CD4-positive, alpha-beta T cell treated with Interleukin-17A for 4 hours (primary cell): Measurements from ENCODE around the gene MRPL38.
A peak's percentile ranks its signal among the peaks of the same experiment; 100 is the strongest.

Experiments
- DNase-seq: peaks from one replicate; pipeline ENCODE4 v3.0.0-alpha.2; 2020; ENCODE audit warnings: mixed read lengths

The MRPL38 gene

DNA sequence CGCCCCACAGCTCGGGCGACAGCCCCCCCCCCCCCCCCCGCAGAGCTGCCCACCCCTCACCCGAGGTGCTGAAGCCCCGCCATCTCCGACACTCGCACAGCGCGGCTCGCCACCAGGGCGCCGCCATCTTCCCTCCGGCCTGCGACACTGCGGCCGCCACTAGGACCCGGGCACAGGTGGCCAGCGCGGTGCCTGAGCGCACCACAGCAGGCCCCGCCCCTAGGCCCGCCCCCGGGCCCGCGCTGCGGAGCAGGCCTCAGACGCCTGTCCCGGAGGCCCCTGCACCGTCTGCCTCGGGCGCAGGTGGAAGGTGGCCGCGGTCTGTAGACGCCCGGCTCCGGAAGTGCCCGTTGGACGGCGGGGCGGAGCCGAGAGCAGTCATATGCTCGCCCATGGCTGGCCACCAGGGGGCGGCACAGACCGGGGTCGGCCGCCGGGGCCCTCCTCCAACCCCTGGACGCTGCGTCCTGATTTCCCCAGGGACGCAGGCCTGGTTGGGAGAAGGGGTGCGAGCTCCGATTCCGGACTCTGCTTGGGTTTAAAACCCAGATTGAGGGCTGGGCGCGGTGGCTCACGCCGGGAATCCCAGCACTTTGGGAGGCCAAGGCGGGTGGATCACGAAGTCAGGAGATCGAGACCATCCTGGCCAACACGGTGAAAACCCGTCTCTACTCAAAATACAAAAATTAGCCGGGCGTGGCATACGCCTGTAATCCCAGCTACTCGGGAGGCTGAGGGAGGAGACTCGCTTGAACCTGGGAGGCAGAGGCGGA is at the start of gene MRPL38:
Gene MRPL38 (minus strand): TSS at position 136 of the 773 bp plus-strand sequence. CDS start 9 bp downstream, at position 127.
- peak; percentile 93 for DNase-seq

GRCh38 chr17:75950855-75951554 is 46.3 kb upstream of the MRPL38 start:
- no peak for DNase-seq

- DNase-seq, result no peak
These were observed 45.7 kb upstream of the MRPL38 start for GRCh38 chr17:75950421-75950820.

DNA sequence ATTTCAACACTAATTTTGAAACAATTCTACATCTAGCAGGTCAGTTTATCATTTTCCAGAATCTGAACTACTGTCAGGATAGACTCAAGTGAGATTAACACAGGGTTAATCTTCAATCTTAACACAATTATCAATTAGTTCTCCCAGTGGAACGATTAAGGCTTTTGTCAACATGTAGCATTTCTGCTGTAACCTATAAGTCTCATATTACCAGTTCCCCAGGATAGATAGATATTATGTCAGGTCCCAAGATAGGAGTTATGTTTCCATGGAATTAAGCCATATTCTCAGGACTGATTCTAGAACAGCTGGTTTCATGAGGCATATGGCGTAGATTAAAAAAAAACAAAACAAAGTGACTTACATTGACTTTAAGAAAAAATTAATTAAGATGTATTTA is 40.5 kb upstream of the MRPL38 start:
- DNase-seq, result no peak

GRCh38 chr17:75943491-75943890 is 38.8 kb upstream of the MRPL38 start:
- no peak for DNase-seq

- no peak for DNase-seq
These were observed 37.8 kb upstream of the MRPL38 start for GRCh38 chr17:75942473-75942872.

DNA sequence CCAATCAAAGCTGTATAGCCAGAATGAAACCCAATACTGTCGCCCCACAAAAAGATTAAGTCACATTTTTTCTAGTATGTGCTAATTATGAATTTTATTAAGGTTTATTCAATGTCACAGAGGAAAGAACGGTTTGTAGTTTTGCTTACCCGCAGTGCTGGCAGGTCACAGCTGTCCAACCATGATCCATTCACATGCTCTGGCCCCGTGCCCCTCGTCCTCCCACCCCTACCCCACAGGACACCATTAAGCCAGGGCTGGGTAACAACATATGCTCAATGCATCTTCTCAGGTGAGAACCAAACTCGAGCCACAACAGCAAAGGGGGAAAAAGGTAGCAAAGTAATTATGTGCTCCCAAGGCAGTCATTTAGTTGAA is 36.7 kb upstream of the MRPL38 start:
- DNase-seq, result no peak

GRCh38 chr17:75940727-75941441 is 36.2 kb upstream of the MRPL38 start, which contains the start of gene FBF1:
Gene FBF1, minus strand, starts transcription at chr17:75941042. Its CDS starts 2,893 bp downstream, at chr17:75938149.
- peak; percentile 90 for DNase-seq

- no peak for DNase-seq
These were observed 33.0 kb upstream of the MRPL38 start for GRCh38 chr17:75937652-75938051.

DNA sequence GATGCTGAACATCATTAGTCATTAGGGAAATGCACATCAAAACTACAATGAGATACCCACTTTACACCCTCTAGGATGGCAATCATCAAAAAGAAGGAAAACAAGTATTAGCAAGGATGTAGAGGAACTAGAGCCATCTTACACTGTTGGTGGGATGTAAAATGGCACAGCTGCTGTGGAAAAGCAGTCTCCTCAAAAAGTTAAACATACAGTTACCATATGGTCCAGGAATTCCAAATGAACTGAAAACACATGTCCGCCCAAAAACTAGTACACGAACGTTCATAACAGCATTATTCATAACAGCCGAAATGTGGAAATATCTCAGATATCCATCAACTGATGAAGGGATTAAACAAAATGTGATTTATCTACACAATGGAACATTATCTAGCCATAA is 29.1 kb upstream of the MRPL38 start:
- DNase-seq, result no peak

DNA sequence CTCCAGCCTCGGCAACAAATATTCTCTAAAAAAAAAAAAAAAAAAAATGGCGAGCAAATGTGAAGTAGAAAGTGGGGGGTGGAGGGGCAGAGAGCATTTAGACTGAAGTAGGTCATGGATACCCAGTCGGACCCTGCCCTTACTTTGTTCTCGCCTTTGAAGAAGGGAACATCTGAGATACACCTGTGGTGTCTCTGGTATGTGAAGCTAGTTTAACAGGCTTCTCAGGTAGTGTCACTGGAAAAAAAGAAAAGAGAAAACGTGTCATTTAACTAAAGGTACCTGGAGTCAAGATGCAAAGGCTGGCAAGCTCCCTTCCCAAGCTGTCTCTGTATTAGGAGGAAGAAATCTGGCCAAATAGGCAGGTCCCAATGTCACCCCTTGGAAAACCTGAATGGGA is 28.2 kb upstream of the MRPL38 start:
- DNase-seq, result no peak

DNA sequence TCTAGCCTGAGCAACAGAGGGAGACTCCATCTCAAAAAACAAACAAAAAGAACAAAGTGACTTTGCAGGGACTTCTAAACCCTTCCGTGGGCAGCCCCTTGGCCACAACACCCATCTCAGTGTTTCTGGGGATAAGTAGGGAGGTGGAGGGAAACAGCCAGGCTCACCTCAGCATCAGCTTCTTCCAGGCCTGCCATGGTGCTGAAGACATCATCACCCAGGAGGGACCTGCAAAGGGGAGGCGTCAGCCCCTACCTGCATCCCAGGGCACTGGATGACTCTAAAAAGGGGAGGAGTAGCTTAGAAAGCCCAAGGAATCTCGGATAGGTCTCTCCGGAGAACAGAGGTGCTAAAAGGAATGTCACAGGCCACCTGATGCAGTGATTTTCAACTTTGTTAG is 26.4 kb upstream of the MRPL38 start:
- DNase-seq, result no peak

DNA sequence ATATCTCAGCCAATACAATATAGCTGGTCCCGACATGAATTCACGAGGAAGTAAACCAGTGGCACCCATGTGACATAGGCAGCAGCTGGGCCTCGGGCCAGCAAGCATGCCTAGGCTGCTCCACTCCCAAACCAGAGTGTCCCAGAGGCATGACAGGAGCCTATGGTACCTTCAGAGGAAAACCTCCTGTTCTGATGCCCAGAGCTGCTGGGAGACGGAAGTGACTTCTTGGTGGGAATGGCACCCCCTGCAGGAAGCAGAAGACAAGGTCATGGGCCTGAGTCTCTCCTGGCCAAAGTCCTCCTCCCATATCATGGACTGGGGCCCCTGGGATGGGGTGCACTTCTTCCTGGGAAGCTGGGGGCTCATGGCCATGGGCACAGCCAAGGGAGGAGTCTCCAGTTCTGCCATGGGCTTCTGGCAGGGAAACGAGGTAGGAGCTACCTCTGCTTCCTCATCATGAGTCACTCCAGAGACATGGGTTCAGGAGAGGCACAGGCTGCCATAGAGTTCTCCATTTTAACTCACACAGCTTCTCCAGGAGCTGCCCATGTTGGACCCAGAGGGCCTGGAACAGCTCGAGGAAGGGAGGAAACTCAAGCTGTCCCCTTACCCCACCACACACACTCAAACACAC is 22.7 kb upstream of the MRPL38 start:
- DNase-seq, result peak; percentile 23

DNA sequence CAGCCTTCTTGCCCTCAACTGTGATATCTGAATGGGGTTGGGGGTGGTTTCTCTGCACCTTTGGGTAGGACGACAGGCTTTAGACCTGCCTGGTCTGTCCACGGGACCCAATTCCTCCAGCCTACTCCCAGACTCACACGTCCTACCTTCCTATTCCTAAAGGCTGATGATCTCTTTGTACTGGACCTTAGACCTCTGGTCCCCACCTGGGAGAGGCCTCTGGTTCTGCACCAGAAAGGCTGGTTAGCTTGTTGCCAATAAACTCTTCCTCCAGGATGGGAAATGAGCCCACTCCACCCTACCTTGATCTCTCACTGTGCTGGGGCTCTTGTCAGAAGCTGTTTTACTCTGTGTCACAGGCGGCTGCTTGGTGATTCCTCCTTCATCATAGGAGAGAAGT is 21.8 kb upstream of the MRPL38 start:
- DNase-seq, result no peak

DNA sequence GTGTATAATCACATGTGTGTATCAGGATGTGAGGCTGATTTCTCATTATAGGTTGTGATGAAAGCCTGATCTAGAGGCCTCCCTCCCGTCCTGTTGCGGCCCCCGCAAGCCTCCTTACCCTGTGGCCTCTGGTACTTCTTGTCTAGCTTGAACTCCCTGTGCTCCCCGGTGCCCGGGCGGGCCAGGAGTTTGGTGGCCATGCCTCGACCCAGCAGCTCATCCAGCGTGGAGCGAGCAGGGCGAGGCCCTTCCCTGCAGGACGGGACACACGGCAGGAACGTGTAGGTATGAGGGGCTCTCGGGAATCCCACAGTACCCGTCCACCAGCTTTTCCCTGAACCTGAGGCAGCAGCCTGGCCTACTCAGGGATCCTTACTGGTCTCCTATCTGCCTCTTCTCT is 21.2 kb upstream of the MRPL38 start:
- no peak for DNase-seq

DNA sequence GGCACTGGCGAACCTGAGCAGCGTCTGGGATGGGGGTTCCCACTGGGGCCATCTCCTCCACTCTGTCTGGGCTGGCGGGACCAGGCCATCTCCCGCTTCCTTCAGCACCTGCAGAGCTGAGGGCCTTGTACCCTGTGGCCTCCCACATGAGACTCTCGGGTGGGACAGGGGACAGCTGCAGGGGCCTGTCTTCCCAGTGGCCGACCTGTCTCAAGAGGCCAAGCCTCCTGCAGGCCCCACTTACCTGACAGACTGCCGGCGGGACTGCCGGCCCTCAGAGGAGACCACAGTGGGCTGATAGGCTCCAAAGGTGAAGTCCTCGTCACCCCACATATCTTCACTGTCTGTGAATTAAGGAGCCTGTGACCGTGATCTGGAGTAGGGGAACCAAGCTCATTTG is 20.4 kb upstream of the MRPL38 start:
- DNase-seq, result no peak

- no peak for DNase-seq
These were observed 18.5 kb upstream of the MRPL38 start for GRCh38 chr17:75922963-75923874.

GRCh38 chr17:75922173-75922961 is 17.7 kb upstream of the MRPL38 start:
- no peak for DNase-seq

GRCh38 chr17:75921596-75921995 is 16.9 kb upstream of the MRPL38 start:
- DNase-seq, result no peak

GRCh38 chr17:75920045-75920560 is 15.4 kb upstream of the MRPL38 start:
- no peak for DNase-seq

DNA sequence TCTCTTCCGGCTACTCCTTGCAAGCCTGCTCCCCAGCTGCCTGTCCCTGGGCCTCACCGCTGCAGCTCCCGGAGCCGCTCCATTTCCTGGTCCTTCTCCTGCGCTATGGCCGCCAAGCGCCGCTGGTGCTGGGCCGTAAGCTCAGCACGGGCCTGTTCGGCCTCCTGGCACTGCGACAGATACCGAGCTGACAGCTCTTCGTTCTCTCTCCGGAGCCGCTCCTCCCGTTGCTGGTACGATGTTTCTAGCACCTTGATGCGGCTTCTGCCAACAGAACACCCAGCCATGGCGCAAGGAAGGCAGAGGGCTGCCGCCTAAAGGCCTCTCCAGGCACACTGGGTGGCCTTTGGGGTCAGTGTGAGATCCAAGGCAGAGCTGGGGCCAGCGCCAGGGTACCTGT is 14.9 kb upstream of the MRPL38 start:
- DNase-seq, result no peak
